Astrocyte (in vitro differentiated cells and primary cell): ENCODE results near the gene STK32B.

Experiments
- EZH2 ChIP-seq: IDR thresholded peaks from 2 replicates; pipeline ENCODE4 v1.6.1; 2012; ENCODE audit warnings: mild to moderate bottlenecking, low read length, inconsistent platforms; ENCODE audit not compliant: insufficient read depth
- TF ChIP-seq, protein P1 (sequence below): IDR thresholded peaks from 2 replicates; pipeline ENCODE4 v1.5.1; 2011; ENCODE audit warnings: low read depth, mild to moderate bottlenecking, inconsistent platforms, low read length, moderate library complexity; ENCODE audit not compliant: insufficient read depth

DNA sequence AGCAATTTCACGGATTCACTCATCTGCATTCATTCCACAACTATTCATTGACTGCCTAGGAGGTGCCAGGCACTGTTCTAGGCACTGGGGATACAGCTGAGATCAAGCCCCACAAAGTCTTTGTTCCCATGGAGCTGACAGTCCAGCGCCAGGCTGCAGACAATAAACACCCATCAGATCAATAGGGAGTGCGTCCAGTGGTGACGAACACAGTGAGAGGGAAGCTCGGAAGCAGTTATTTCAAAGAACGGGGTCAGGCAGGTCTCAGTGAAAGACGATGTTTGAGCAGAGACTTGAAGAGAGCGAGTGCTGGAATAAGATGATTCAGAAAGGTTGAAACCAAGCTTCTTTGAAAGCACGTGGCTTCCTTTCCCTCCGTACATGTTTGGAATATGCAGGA lies 489.9 kb downstream of the STK32B start:
- TF ChIP-seq EZH2: no peak
- TF ChIP-seq, protein P1, sequence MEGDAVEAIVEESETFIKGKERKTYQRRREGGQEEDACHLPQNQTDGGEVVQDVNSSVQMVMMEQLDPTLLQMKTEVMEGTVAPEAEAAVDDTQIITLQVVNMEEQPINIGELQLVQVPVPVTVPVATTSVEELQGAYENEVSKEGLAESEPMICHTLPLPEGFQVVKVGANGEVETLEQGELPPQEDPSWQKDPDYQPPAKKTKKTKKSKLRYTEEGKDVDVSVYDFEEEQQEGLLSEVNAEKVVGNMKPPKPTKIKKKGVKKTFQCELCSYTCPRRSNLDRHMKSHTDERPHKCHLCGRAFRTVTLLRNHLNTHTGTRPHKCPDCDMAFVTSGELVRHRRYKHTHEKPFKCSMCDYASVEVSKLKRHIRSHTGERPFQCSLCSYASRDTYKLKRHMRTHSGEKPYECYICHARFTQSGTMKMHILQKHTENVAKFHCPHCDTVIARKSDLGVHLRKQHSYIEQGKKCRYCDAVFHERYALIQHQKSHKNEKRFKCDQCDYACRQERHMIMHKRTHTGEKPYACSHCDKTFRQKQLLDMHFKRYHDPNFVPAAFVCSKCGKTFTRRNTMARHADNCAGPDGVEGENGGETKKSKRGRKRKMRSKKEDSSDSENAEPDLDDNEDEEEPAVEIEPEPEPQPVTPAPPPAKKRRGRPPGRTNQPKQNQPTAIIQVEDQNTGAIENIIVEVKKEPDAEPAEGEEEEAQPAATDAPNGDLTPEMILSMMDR: no peak
